Colon (tissue), 2 donors: ENCODE data around the gene GUCY1A2.

Experiments used
- FAIRE-seq: peaks from 2 replicates; lab custom pipeline; 2012; peaks lifted over from hg19 to GRCh38; lab: Jason Lieb, UNC
- donor health status: control.
- donor health status: control.

Gene GUCY1A2

DNA sequence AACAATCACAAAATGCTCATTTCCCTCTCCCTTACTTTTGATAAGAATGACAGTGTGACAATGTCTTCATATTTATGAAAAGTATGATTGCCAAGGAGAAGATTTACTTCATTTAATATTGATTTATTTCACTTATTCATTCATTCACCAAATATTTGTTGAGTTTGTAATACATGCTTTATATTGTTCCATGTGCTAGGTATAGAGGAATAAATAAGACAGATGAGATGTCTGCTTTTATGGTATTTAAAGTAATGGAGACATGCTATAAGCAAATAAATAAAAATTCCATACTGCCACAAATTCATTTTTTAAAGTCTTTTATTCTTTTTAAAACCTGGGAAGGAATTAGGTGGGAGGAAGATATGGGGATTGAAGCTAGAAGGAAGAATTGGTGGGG, 289.4 kb downstream of the GUCY1A2 start:
- FAIRE-seq, result no peak

DNA sequence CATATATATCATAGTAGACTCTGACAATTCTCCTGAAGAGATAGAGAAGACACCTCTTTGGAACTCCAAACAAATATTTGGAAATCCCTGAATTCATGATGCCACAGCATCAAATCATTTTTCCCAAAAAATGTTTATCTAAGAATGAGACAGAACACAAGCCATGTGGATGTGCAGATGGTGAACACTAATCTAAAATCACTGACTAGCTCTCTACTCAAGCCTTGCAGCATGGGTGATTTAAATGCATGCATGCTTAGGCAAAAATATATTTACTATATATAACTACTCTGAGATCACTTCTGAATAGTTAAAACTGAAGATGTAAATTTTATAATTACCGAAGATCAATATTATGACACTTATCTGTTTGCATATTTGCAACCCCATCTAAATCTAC, 289.9 kb downstream of the GUCY1A2 start:
- no peak for FAIRE-seq

DNA sequence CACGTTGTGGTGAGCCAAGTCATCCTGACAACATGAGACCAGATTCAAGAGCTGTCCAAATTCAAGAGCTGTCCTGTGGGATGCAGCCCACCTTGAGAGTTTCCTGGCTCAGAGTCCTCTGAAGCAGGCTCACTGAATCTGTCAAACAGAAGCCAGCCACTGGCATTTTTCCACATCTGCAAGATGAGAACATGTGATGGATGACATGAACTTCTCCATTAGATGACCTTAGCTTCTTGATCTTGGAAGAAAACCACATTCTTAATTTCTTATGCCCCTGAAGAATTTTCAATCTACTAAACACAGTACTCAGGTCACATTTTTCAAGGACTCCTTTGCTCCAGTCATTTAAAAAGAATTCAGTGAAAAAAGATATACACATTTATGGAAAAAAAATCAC, 291.0 kb downstream of the GUCY1A2 start:
- FAIRE-seq, result no peak

DNA sequence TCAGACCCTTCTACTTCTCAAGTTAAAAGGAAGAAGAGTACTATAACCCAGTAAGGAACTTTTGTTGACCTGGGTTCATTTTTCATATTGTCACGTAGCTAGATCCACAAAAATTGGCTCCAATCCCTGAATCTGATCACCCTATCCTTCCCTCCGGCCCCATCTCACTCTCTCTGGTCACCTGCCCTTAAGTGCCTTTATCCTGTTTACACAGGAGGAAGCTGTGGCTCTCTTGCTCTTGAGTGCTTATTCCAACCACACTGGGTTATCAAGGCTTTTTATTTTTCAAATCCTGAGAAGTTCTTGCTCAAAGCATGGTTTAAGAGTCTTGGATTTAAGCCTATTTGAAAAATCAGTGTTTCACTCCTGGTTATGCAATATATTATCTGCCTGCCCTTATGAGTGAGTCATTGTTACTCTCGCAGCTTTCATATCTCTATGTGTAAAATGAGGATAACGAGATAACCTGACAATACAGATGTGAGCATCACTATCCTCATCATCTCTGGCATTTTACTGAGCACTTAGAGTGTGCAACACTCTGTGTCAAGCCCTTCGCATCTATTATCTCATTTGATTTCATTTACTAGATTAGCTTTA, 293.9 kb downstream of the GUCY1A2 start:
- FAIRE-seq, result no peak

DNA sequence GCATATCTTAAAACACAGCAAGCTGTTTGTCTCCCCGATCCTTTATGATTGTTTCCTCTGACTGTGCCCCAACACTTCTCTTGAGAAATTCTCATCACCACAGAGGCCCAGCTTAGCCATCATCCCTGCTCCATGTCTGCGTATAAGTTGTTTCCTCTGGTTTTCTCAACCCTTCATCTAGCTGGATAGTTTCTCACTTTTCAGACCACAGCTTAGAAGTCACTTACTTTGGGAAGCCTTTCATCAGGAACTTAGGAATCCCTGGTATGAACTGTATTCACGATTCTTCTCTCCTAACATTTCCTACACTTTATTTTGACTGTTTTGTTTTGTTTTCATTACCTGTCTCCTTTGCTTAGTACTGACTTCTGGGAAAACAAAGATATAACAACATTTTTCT, 295.2 kb downstream of the GUCY1A2 start:
- no peak for FAIRE-seq

DNA sequence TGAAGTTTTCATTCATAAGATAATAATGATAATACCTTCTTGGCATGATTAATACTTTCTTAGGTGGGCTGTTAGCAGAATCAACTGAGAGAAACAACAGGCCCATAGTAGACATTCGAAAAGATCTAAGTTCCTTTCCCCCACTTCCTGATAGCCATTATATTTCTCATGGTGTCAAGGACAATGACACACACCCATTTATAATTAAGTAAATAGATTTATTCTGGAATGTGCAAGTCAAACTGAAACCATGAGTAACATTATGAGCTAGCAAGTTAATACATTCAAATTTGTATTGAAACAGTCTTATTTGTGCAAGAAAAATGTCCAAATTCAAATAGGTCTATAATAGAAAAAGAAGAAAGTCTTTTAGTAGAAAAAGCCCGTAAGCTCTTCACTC, 301.1 kb downstream of the GUCY1A2 start:
- FAIRE-seq, result no peak

DNA sequence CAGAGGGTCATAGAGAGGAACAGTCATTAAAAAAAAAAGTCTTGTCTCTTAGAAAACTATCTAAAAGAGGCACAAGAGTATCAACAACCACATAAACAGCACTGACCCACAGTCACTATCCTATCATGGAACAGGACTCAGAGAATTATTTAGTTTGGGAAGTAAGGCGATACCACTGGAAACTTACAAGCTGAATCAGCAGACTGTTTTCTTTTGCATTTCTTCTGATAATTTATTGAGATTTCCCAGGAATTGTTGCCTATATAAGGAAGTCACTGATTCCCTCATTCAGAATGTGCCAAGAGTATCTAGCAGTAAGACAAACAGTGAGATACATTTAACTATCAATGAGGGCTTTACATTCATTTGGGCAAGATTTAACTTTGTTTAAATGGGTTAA, 304.1 kb downstream of the GUCY1A2 start:
- no peak for FAIRE-seq

DNA sequence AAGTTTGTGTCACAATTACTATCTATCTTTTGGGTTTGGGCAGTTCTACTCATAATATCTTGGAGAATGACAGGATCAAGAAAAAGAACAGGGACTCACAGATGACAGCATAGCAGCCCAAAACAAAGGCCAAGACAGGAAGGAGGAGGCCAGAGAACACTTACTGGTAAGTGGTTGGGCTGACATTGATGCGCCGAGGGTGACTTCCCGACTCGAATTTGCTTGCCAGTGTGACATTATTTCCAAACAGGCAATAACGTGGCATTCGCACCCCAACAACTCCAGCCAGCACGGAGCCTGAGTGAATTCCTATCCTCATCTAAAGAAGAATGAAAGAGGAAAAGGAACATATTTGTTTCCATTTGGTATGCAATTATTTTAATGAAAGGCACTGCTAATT, 309.9 kb downstream of the GUCY1A2 start:
- no peak for FAIRE-seq

DNA sequence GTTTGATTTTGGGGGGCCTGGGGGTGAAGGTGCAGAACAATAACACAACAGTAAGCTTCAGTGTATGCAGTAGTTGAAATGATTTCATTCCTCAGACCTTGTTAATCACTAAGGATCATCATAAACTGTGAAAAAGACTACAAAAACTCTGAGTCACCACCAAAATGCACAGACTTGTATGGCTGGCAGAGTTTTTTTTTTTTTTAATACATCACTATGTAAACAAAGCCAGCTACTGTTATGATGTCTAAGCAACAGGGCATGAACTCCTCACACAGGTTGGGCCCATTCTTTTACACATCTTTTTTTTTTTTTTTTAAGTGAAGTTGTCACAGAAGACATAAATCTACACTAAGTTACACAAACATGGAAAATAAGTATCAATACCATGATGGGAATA, 311.9 kb downstream of the GUCY1A2 start:
- no peak for FAIRE-seq

DNA sequence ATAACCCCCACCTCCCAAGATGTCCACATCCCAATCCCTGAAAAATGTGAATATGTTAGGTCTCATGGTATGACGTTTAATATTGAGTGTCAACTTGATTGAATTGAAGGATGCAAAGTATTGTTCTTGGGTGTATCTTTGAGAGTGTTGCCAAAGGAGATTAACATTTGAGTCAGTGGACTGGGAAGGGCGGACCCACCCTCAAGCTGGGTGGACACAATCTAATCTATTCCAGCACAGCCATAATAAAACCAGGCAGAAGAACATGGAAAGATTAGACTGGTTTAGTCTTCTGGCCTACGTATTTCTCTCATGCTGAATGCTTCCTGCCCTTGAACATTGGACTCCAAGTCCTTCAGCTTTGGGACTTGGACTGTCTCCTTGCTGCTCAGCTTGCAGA, 315.5 kb downstream of the GUCY1A2 start:
- FAIRE-seq, result no peak

DNA sequence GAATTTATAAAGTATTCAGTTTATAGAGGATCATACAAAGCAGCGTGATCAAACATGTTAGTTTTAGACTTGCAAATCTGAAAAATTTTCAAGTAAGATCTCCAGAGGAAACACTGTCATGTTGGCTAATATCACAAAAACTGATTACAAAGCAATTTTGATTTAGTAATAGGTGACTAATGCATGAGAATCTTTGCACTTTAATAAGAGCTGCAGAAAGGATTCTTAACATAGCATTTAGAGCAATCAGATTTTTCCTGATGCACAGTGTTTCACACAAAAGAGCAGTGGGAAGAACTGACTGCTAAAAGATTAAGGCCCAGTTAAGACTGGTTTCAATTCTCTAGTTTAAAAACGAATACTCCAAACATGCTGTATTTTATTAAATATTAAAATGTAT, 321.2 kb downstream of the GUCY1A2 start:
- FAIRE-seq, result no peak

DNA sequence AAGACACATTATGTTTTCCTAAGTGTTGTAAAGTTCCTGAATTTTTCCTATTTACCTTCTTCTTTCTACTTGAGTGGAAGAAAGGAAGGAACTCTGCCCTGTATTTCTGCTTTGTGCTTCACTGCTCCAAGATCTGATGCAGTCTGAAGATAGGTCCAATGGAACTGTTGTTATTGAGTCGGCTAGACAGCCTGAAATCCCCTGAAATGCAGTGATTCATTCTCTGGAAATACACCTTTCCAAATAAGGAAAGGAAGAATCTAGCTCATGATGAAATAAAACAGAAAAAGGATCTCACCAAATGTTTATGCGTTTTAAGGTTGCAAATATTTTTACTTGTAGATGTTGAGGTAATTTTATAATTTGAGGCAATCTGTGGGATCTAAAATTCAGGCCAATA, 322.8 kb downstream of the GUCY1A2 start:
- FAIRE-seq, result no peak

DNA sequence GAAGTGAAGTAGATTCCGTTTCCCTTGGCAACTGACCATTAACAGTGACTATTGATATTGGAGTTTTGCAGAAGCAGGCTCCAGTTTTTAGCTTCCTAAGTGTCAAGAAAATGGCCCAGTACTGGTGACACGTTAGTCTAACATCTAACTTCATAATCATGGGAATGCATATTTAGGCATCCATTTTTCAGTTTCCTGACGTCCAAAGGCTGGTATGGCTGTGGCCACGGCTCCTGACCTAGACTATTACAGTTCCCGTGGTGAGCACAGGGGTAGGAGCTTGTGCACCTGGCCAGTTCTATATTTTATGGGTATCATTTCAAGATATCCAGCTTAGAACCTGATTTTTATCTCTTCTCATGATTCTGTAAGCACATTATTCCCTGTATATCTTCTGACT, 323.8 kb downstream of the GUCY1A2 start:
- FAIRE-seq, result no peak

DNA sequence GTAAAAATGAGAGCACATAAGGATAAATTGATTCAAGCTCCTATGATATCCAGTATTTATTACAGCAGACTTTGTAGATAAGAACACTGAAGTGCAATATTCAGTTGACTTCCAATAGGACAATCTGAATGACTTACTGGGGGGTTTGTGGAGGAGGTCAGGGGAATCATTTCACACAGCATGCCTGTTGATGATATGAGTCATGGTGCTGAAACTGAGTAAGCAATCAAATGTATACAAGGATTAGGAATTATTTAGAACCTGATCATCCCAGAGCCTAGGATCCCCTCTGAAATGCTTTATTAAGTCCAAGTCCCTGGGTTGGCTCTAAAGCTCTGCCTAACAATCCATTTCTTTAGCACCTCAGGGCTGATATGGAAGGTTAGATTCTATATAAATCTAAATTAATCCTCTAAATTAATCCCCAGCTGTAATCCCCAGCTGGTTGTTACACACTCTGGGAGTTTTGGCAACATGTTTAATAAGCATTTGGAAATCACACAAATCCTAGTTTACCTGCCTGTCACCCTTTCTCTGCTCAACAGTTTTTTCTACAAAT, 326.4 kb downstream of the GUCY1A2 start:
- no peak for FAIRE-seq

DNA sequence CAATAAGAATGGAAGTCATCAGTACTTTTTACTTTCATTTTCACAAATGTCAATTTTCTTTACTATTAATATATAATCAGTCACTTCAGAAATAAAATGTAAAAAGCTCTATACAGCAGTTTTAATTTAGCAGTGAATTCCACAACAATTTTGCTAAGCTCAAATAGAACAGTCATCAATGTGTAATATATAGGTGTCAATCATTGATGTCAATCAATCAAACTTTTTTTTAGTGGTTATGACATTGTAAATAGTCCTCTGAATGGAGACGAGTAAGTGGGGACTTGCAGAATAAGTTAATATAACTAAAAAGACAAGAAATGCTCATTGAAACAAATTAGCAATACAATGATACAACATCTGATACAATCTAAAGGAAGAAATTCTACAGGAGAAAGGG, 327.4 kb downstream of the GUCY1A2 start:
- no peak for FAIRE-seq

DNA sequence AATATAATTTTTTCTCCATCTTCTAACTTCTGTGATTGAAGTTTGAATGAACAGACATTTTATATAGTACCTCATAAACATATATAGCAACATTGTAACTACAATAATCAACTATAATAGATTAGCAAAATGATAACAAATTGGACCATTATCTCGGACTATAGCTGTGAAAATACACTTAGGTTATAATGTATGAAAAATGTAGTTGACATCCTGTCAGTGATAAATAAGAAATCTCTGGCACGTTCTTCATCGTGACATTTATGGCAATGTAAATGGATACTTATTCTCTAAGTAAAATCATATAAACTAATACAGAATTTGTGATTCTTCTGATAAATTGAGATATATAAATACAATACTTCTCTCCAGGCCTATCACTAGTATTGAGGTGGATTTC, 333.3 kb downstream of the GUCY1A2 start:
- FAIRE-seq, result no peak

DNA sequence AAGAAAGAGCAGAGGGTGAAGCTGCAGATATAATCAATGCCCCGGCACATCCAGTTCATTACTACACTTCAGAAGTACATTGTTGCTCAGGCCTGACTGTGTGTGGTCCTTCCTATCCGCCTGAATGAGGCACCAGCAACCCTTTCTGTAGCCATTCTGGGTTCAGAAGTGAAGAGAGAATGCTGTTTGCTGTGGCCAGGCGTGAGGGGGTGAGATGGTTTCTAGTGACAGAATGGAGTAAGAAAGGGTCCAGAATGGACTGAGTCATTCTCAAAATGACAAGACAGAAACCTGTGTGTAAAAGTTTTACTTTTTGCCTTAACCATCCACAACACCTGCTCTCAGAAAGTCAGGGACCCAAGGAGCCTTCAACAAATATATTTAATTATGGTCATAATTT, 334.8 kb downstream of the GUCY1A2 start:
- no peak for FAIRE-seq

DNA sequence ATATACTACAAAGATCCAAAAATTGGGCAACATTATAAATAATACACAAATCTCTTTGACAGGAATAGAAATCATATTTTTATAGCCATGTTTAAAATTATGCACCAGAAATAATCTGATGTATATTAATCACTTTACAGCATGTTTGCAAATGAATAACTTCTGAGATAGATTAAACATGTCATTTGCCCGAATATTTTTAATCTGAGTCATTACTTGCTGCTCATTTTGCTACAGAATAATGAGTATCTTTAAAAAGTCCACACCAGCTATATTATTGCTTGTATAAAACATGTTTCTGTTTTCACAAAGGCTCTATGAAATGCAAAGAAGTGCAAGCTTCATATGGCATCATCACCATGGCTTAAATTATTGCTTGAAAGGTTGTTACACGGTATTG, 336.8 kb downstream of the GUCY1A2 start:
- FAIRE-seq, result no peak

DNA sequence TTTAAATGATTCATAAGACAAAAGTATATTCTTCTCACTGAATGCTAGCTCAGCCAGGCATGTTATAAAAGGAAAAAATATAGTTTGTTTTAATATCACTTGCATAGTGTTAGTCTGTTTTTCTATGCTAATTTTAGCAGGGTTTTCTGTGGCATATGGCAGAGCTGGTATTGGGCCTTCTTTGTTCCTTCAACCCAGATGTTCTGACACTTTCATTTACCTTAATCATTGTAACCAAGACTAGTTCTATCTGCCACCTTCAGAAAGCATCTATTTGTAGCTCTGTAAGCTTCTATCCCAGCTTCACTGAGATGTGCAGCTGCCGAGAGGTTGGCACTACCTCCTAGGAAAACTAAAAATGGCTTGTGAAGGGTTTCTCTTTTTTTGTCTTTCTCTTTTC, 338.7 kb downstream of the GUCY1A2 start:
- no peak for FAIRE-seq

DNA sequence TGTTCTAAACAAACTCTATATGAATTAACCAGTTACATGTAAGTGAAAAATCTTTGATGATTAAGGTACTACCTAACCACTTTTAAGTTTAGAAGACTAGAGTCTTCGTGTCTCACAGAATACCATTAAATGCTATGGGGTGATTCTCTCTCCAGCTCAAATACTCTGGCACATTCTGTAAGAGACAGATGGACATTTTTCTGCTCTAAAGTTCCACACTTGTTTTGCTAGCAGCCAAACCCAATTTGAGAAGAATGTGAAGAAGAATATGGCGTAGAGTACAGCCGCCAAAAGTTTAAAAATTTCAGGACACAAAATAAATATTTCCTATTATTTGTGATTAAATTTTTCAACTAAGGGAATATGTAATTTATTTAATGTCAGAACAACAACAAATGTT, 339.1 kb downstream of the GUCY1A2 start:
- no peak for FAIRE-seq

DNA sequence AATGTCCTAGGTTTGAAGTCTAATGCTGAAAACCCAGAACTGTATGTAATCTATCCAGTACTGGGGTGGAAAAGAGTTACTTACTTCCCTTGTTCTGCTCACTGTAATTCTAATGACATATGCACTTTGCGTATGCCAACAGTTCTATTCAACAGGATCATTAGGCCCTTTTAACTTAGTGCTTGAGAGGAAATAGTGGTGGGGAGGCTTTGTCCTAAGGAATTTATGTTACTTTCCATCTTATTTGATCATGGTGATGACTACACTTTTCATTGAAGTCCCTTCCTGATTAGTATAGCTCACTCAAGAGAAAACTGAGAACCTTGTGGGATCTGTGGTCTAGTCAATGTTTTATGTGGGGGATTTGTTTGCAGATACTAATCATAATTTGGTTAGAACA, 348.2 kb downstream of the GUCY1A2 start:
- no peak for FAIRE-seq

DNA sequence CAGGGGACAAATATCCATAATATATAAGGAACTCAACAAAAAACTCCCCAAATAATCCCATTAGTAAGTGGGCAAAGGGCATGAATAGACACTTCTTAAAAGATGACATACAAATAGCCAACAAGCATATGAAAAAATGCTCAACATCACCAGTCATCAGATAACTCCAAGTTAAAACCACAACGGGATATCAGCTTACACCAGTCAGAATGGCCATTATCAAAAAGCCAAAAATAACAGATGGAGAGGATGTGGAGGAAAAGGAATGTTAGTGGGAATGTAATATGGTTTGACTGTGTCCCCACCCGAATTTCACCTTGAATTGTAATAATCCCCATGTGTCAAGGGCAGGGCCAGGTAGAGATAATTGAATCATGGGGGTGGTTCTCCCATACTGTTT, 350.1 kb downstream of the GUCY1A2 start:
- FAIRE-seq, result no peak

DNA sequence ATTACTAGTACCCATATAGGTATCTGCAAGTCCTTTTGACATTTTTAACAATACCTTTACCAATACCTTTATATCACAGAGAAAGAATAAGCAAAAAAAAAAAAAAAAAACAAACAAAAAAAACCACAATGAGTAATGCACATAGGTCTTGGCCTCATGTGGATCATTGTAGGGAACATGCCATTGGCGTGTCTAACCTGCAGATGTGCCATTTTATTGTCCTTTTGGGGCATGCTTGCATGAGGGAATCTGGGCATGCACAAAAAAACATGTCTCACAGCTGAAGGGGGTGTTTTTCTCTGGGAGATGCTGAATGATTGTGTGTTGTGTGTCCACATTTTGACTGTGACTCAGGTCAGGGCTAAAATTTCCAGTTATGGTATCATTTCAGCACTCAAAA, 361.6 kb downstream of the GUCY1A2 start:
- FAIRE-seq, result no peak

DNA sequence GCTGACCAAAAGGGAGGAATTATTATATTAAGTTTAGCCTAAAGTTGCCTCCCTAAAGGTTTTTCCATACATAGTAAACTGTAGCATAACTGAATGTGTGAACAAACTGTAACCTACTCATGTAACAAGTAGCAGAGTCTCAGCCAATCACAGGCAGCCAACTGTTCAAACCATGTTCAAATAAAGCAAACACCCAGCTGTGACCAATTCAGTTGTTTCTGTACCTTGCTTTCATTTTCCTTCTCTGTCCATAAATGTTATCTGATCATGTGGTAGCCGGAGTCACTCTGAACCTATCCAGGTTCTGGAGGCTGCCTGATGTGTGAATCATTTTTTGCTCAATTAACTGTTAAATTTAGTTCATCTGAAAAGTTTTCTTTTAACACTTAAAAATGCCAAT, 373.5 kb downstream of the GUCY1A2 start:
- no peak for FAIRE-seq

DNA sequence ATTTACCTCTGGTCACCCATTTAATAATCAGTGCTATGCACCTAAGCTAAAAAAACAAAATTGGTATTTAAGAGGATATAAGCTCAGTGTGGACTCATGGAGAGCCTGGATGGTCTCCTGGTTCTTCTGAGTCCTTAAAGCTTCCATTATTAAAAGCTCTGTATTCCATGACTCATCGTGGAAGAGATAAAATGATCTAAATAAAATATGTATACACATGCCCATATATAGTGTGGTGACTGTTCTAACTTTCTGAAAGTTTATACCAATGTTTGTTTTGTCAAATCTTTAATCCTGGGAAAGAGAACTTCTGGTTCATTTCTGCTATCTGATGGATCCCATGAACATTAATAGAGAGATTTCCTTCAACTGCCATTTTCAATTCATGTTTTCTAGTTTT, 375.9 kb downstream of the GUCY1A2 start:
- no peak for FAIRE-seq
